NCI-H1930 (cell line): ENCODE data around the gene PLSCR4.
A peak's percentile ranks its signal among the peaks of the same experiment; 100 is the strongest.

ENCODE experiments used
- DNase-seq, 2 experiments: peaks; one replicate each; lab custom pipeline; 2025; lab: John Stamatoyannopoulos, UW

Gene PLSCR4

GRCh38 chr3:146160964-146161662 lies 89.8 kb downstream of the PLSCR4 start, which contains the start of gene PLOD2:
TSS of gene PLOD2 (minus strand) at chr3:146161184. CDS start at chr3:146160989, 195 bp downstream.
- peak; percentile 53 to 60 for DNase-seq

- DNase-seq, result peak; percentile 25 to 55
Observed at GRCh38 chr3:146160321-146160963, 90.5 kb downstream of the PLSCR4 start.

DNA sequence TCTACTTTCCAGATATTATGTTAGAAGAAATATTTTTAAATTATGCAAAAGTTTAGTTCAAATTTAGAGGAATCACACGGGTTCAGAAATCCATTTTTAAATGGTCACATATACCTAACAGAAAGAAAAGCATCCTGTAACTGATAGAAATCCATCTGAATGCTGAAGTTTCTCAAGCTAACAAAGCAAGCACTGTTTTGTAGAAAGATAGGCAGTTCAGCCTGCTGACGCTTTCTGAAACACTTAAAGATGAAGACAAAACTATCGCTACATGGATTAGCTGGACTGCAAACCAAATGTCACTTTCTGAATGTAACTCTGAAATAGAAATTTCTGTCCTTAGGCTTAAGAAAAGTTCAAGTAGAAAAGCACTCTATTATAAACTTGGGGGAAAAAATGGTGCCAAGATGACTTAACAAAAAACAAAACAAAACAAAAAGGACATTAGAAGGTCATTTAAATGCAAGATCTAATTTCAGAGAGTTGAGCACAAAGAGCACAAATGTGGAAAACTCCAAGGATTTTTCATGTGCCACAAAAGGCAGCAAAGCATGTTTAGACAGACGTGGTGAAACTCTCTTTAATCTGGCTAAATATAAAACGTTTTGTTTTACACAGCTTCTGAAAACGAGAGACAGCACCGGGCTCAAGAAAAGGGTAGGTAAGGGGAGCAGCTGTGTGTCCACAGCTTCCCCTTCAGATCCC lies 91.1 kb downstream of the PLSCR4 start:
- no peak for DNase-seq

- no peak for DNase-seq
Observed at GRCh38 chr3:146159037-146159436, 91.9 kb downstream of the PLSCR4 start.

- no peak for DNase-seq
Observed at GRCh38 chr3:146157325-146158060, 93.4 kb downstream of the PLSCR4 start.

- no peak for DNase-seq
Observed at GRCh38 chr3:146156666-146157314, 94.1 kb downstream of the PLSCR4 start.

GRCh38 chr3:146156095-146156494 lies 94.8 kb downstream of the PLSCR4 start:
- DNase-seq, result no peak

- no peak for DNase-seq
Observed at GRCh38 chr3:146154995-146155394, 95.9 kb downstream of the PLSCR4 start.

- no peak for DNase-seq
Observed at GRCh38 chr3:146154316-146154715, 96.6 kb downstream of the PLSCR4 start.

- DNase-seq, result no peak
Observed at GRCh38 chr3:146153429-146153828, 97.5 kb downstream of the PLSCR4 start.

- DNase-seq, result no peak
Observed at GRCh38 chr3:146152834-146153233, 98.1 kb downstream of the PLSCR4 start.

- DNase-seq, result no peak
Observed at GRCh38 chr3:146148468-146148931, 102.4 kb downstream of the PLSCR4 start.

- no peak for DNase-seq
Observed at GRCh38 chr3:146145642-146146041, 105.3 kb downstream of the PLSCR4 start.

DNA sequence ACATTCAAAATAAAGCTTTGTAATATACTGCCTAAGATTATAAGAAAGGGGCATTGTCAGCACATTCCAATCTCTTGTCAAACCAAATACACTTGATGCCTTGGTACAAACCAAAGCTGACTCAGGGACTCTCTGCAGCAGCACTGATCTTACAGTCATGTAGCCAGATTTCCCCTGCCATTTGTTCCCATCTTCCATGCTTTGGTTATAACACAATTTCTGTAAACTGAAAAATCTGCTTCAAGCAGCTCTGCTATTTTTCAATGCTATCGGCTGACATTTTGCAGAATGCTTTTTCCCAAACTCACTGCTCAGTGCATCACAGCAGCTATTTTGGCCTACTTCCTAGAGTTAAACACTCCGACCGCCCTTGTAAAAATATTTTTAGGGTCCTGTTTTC lies 108.1 kb downstream of the PLSCR4 start:
- DNase-seq, result no peak
